GM23338 (cell line): Measurements from ENCODE around the gene MYOM1.

ENCODE experiments used
- EZH2phosphoT487 ChIP-seq: fragments of 200-600 bp; sonication (generic); IDR thresholded peaks from one replicate; pipeline ENCODE4 v1.8.1; 2018; ENCODE audit warnings: antibody characterized with exemption; ENCODE audit not compliant: unreplicated experiment
- NANOG ChIP-seq: IDR thresholded peaks from 2 replicates; pipeline ENCODE4 v1.6.1; 2016; ENCODE audit warnings: antibody characterized with exemption, borderline replicate concordance
- POLR2AphosphoS5 ChIP-seq: IDR thresholded peaks from 2 replicates; pipeline ENCODE4 v1.6.1; 2016; ENCODE audit warnings: antibody characterized with exemption, low read depth
- TF ChIP-seq, protein P1 (sequence below), 2 experiments: fragments of 200-600 bp in 1 of 2; sonication (generic) in 1 of 2; conservative IDR thresholded peaks; 2 replicates each; pipeline versions ENCODE4 v1.5.1 to v1.6.1; 2016 to 2017; ENCODE audit warnings: antibody characterized with exemption in 2 of 2, low read depth in 2 of 2, mild to moderate bottlenecking in 2 of 2, moderate library complexity in 1 of 2

DNA sequence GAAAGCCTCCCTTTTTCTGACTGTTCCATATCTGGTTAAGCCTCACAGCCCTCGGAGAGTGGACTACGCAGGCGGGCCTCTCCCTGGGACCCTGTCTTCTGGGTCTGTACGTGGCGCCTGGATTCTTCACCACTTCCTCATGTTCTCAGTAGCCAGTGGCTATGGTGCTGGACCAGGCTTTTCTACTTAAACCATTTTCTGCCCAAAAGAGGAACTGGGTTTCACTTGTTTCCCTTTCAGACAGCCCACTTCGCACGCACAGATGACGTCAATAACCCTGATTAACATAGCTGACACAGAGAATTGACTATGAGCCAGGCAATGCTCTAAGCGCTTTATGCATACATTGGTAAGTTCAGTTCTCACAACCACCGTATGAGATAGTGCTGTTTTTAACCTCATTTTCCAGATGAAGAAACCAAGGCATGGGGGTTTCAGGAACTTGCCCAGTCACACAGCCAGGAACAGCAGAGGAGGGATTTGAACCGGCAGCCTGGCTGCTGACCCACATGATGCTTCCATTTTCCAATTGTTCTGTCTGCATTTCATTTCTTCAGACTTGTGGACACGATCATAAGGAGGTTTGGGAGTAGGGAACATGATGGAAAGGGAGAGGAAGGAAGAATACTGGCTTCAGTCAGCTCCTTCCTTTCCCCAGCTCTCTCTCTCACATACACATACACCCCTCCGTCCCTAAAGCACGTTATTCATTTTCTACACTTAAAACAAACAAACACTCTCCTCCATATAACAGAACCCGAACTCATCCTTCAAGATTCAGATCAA is 41.7 kb downstream of the MYOM1 start:
- TF ChIP-seq, protein P1, sequence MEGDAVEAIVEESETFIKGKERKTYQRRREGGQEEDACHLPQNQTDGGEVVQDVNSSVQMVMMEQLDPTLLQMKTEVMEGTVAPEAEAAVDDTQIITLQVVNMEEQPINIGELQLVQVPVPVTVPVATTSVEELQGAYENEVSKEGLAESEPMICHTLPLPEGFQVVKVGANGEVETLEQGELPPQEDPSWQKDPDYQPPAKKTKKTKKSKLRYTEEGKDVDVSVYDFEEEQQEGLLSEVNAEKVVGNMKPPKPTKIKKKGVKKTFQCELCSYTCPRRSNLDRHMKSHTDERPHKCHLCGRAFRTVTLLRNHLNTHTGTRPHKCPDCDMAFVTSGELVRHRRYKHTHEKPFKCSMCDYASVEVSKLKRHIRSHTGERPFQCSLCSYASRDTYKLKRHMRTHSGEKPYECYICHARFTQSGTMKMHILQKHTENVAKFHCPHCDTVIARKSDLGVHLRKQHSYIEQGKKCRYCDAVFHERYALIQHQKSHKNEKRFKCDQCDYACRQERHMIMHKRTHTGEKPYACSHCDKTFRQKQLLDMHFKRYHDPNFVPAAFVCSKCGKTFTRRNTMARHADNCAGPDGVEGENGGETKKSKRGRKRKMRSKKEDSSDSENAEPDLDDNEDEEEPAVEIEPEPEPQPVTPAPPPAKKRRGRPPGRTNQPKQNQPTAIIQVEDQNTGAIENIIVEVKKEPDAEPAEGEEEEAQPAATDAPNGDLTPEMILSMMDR (conservative IDR thresholded peaks at IDR 0.05; ENCODE audit: low read depth in 2 of 2): no peak
- no peak for TF ChIP-seq NANOG
- TF ChIP-seq POLR2AphosphoS5: no peak
- TF ChIP-seq EZH2phosphoT487: no peak
